Endothelial cell of umbilical vein (primary cell): ENCODE data around the gene CFAP61. TPM values are rescaled to one million over a fixed set of nuclear protein-coding genes. Genes with fewer than 3 reads are reported as not detected.

Source experiments
- BruUV-seq: library from RNA; stranded (reverse); fragments of 400-500 nt; replicated peaks from 2 replicates; lab custom pipeline; 2021; lab: Mats Ljungman, UMichigan
- CTCF ChIA-PET: fragments of 300-600, 350-600 bp; sonication (Branson Sonifier 250); formaldehyde crosslinking; loops from one replicate; lab custom pipeline; 2021; ENCODE audit warnings: antibody characterized with exemption, inconsistent platforms; lab: Charles Lee
- POLR2A ChIA-PET: fragments of 300-600, 350-600 bp; sonication (Branson Sonifier 250); formaldehyde crosslinking; loops from one replicate; lab custom pipeline; 2021; ENCODE audit warnings: antibody characterized with exemption, inconsistent platforms; lab: Charles Lee
- DNase-seq: peaks from one replicate; pipeline ENCODE4 v3.0.0-alpha.2; 2011; ENCODE audit warnings: low read depth, low spot score
- FAIRE-seq: peaks from 2 replicates; lab custom pipeline; 2011; peaks lifted over from hg19 to GRCh38; lab: Jason Lieb, UNC
- H2AFZ ChIP-seq: 2 replicates; pipeline ENCODE4 v1.6.0; 2012; ENCODE audit warnings: low read depth, low read length, control low read depth, inconsistent platforms
- H3K27ac ChIP-seq: 2 replicates; pipeline ENCODE4 v1.5.1; 2011; ENCODE audit warnings: low read depth, mild to moderate bottlenecking, control low read depth, low read length, moderate library complexity; ENCODE audit not compliant: insufficient read depth
- H3K27me3 ChIP-seq, 2 experiments: 2 replicates each; pipeline versions ENCODE4 v1.6.0 to v1.6.1; 2011; ENCODE audit warnings: low read length in 2 of 2, mixed read lengths in 1 of 2; ENCODE audit not compliant: control insufficient read depth in 2 of 2, insufficient read depth in 2 of 2
- H3K36me3 ChIP-seq, 2 experiments: 2 replicates in 1 of 2; 3 replicates in 1 of 2; pipeline ENCODE4 v1.5.1; 2011; ENCODE audit warnings: low read length in 2 of 2, mild to moderate bottlenecking in 1 of 2, moderate library complexity in 1 of 2; ENCODE audit not compliant: control insufficient read depth in 2 of 2, insufficient read depth in 2 of 2; ENCODE audit errors: extremely low read depth in 1 of 2
- H3K4me1 ChIP-seq: 3 replicates; pipeline ENCODE4 v1.5.1; 2011; ENCODE audit warnings: mild to moderate bottlenecking, low read length; ENCODE audit not compliant: control insufficient read depth, insufficient read depth; ENCODE audit errors: extremely low read depth
- H3K4me2 ChIP-seq: 2 replicates; pipeline ENCODE4 v1.6.1; 2011; ENCODE audit warnings: low read length, control low read depth, mixed read lengths; ENCODE audit not compliant: insufficient read depth
- H3K4me3 ChIP-seq, 3 experiments: fragments of 200-600 bp in 1 of 3; sonication (generic), shearing (Covaris generic) in 1 of 3; replicated peaks in 1 of 3; 2 replicates each; pipeline ENCODE4 v1.5.1; 2011 to 2016; ENCODE audit warnings: control low read depth in 3 of 3, low read length in 3 of 3, mild to moderate bottlenecking in 2 of 3, inconsistent platforms in 1 of 3, low read depth in 1 of 3, moderate library complexity in 1 of 3; ENCODE audit not compliant: insufficient read depth in 1 of 3
- H3K79me2 ChIP-seq: 2 replicates; pipeline ENCODE4 v1.6.0; 2012; ENCODE audit warnings: low read length, inconsistent platforms; ENCODE audit not compliant: control insufficient read depth, insufficient read depth
- H3K9ac ChIP-seq: replicated peaks from 2 replicates; pipeline ENCODE3; 2011; ENCODE audit warnings: low read length, control low read depth; ENCODE audit not compliant: insufficient read depth; ENCODE audit errors: extremely low read depth
- H3K9me1 ChIP-seq: replicated peaks from 3 replicates; pipeline ENCODE4 v1.6.0; 2011; ENCODE audit warnings: mild to moderate bottlenecking, low read length; ENCODE audit not compliant: control insufficient read depth, insufficient read depth; ENCODE audit errors: extremely low read depth
- H3K9me3 ChIP-seq: replicated peaks from 2 replicates; pipeline ENCODE4 v1.5.1; 2012; ENCODE audit warnings: low read length, inconsistent platforms; ENCODE audit not compliant: control insufficient read depth, insufficient read depth
- H4K20me1 ChIP-seq: replicated peaks from 2 replicates; pipeline ENCODE3; 2011; ENCODE audit warnings: mild to moderate bottlenecking, low read length; ENCODE audit not compliant: control insufficient read depth, insufficient read depth; ENCODE audit errors: extremely low read depth
- EZH2 ChIP-seq: IDR thresholded peaks from 2 replicates; pipeline ENCODE4 v1.6.1; 2012; ENCODE audit warnings: borderline replicate concordance, low read depth, mild to moderate bottlenecking, moderate library complexity, low read length, inconsistent platforms; ENCODE audit not compliant: severe bottlenecking
- FOS ChIP-seq: IDR thresholded peaks from 2 replicates; pipeline ENCODE4 v1.6.1; 2011; ENCODE audit warnings: mild to moderate bottlenecking, low read length, moderate library complexity, borderline replicate concordance; ENCODE audit not compliant: insufficient read depth
- GATA2 ChIP-seq: IDR thresholded peaks from 2 replicates; pipeline ENCODE4 v1.7.0; 2011; ENCODE audit warnings: low read depth, mild to moderate bottlenecking, moderate library complexity, mixed read lengths, low read length; ENCODE audit not compliant: insufficient read length, insufficient read depth
- JUN ChIP-seq: IDR thresholded peaks from 2 replicates; pipeline ENCODE4 v1.6.1; 2011; ENCODE audit warnings: borderline replicate concordance, low read depth; ENCODE audit not compliant: insufficient read length, insufficient read depth
- MAX ChIP-seq: IDR thresholded peaks from 2 replicates; pipeline ENCODE4 v1.6.1; 2011; ENCODE audit not compliant: insufficient read depth, insufficient read length
- MYC ChIP-seq: IDR thresholded peaks from one replicate; pipeline ENCODE4 v1.6.1; 2011; ENCODE audit warnings: mild to moderate bottlenecking, low read depth, low read length
- POLR2A ChIP-seq: IDR thresholded peaks from 2 replicates; pipeline ENCODE4 v1.6.1; 2012; ENCODE audit warnings: low read depth, mild to moderate bottlenecking, control low read depth, low read length
- POLR2AphosphoS5 ChIP-seq: IDR thresholded peaks from 2 replicates; pipeline ENCODE4 v1.6.1; 2012; ENCODE audit warnings: low read depth, mild to moderate bottlenecking, control low read depth, low read length, moderate library complexity; ENCODE audit not compliant: insufficient read depth
- dilution Hi-C: fragments of 300-500 bp; cut with MboI; formaldehyde crosslinking; loops from one replicate; pipeline ENCODE4 v1.15.0; 2019; ENCODE audit warnings: low sequenced_read_pairs; ENCODE audit not compliant: extremely low pct_ligation_motif_present
- intact Hi-C: fragments of 100-400 bp; cut with micrococcal nuclease; formaldehyde crosslinking; loops from one replicate; pipeline ENCODE4 v1.10.0; 2022
- polyA plus RNA-seq, 4 experiments: library from polyadenylated mRNA; depleted of rRNA in 3 of 4; stranded (reverse) in 3 of 4; unstranded in 1 of 4; fragments of >200 nt; gene quantifications; 2 replicates each; pipeline versions ENCODE4 v1.2.1 to v1.2.3, GENCODE V29; 2011 to 2012; ENCODE audit warnings: missing spikeins in 1 of 4
- total RNA-seq: library from RNA; stranded (reverse); gene quantifications from 2 replicates; pipeline ENCODE4 v1.2.3, GENCODE V29; 2021
- TF ChIP-seq, protein P1 (sequence below), 2 donors: IDR thresholded peaks; 1 replicate in 1 of 2; 2 replicates in 1 of 2; pipeline ENCODE4 v1.5.1; 2011; ENCODE audit warnings: low read length in 2 of 2, mild to moderate bottlenecking in 2 of 2, moderate library complexity in 2 of 2, control low read depth in 1 of 2, inconsistent platforms in 1 of 2, low read depth in 1 of 2; ENCODE audit not compliant: insufficient read depth in 1 of 2; ENCODE audit errors: extremely low read depth in 1 of 2

Gene CFAP61
- total and polyA plus RNA-seq, 2 donors (not counting 3 experiments of a cell fraction or from before 2014, with no cell fraction given), result not detected

DNA sequence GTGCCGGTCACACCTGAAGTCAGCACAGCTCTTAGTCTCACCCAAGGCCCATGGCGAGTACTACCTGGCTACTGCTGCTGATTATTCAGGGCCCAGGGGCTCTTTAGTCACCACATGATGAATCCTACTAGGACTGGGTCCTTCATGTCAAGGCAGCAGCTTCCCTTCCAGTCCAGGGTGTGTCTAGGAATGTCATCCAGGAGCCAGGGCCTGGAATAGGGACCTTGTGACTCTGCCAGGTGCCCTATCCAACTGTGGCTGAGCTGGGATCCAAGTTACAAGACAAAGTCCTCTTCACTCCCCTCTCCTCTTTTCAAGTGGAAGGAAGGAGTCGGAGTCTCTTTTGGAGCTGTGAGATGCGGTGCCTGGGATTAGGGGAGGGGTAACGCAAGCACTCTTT is 85.5 kb downstream of the CFAP61 start:
- H3K36me3 ChIP-seq, result no peaks in the 10 kb centered on the region
- CTCF ChIA-PET, result no interaction called here

More for the DNA sequence above, 85.5 kb downstream of the CFAP61 start:
- dilution Hi-C loops (no loop called here), intact Hi-C loops (loop anchor here (10.0 kb wide), 1 partner anchor 53 kb away; no protein-coding TSS in a partner anchor)
- Histone ChIP-seq H3K27me3 (no peaks in the 10 kb centered on the region), H3K79me2 (no peaks in the 10 kb centered on the region), H2AFZ (no peak overlapping the region), H4K20me1 (no peaks in the 10 kb centered on the region), H3K27ac (no peak overlapping the region), H3K4me3 (no peak overlapping the region), H3K4me2 (no peak overlapping the region), H3K4me1 (peaks cover 6% of the 10 kb centered on the region), H3K9me1 (no peaks in the 10 kb centered on the region), H3K9ac (no peak overlapping the region), H3K9me3 (no peaks in the 10 kb centered on the region)
- POLR2A ChIA-PET, result no interaction called here
- TF ChIP-seq FOS (no peak), MAX (no peak), MYC (no peak), EZH2 (no peak), GATA2 (no peak), POLR2A (no peak), POLR2AphosphoS5 (no peak), JUN (no peak)
- TF ChIP-seq, protein P1, sequence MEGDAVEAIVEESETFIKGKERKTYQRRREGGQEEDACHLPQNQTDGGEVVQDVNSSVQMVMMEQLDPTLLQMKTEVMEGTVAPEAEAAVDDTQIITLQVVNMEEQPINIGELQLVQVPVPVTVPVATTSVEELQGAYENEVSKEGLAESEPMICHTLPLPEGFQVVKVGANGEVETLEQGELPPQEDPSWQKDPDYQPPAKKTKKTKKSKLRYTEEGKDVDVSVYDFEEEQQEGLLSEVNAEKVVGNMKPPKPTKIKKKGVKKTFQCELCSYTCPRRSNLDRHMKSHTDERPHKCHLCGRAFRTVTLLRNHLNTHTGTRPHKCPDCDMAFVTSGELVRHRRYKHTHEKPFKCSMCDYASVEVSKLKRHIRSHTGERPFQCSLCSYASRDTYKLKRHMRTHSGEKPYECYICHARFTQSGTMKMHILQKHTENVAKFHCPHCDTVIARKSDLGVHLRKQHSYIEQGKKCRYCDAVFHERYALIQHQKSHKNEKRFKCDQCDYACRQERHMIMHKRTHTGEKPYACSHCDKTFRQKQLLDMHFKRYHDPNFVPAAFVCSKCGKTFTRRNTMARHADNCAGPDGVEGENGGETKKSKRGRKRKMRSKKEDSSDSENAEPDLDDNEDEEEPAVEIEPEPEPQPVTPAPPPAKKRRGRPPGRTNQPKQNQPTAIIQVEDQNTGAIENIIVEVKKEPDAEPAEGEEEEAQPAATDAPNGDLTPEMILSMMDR (IDR thresholded peaks at IDR 0.05; ENCODE audit: extremely low read depth in 1 of 2, insufficient read depth in 1 of 2, low read depth in 1 of 2, low read length in 2 of 2), result no peak
- BruUV-seq, result no TSS peak
- DNase-seq (no peak), FAIRE-seq (no peak)
